HEK293 (cell line): Measurements from ENCODE around the gene LCMT1.

Experiments used
- CTCF ChIA-PET: fragments of 350-600 bp; formaldehyde crosslinking; extraction: SDS; loops from one replicate; lab custom pipeline; 2021; ENCODE audit warnings: antibody characterized with exemption; lab: Yijun Ruan, JAX
- POLR2A ChIA-PET: fragments of 300-600 bp; formaldehyde crosslinking; extraction: SDS; loops from one replicate; lab custom pipeline; 2020; ENCODE audit warnings: antibody characterized with exemption, inconsistent platforms; lab: Yijun Ruan, JAX
- H3K27ac ChIP-seq: fragments of 200-500 bp; sonication (Bioruptor generic); 2 replicates; pipeline ENCODE4 v1.5.1; 2014; ENCODE audit warnings: low read depth, low read length, control low read depth, inconsistent platforms; ENCODE audit errors: extremely low read depth
- H3K36me3 ChIP-seq, 2 experiments: fragments of 200-500 bp in 1 of 2; sonication (Bioruptor generic) in 1 of 2; 1 replicate in 1 of 2; 2 replicates in 1 of 2; pipeline ENCODE4 v1.5.1; 2014 to 2017; ENCODE audit warnings: inconsistent platforms in 2 of 2, low read length in 2 of 2; ENCODE audit not compliant: control insufficient read depth in 2 of 2, insufficient read depth in 1 of 2
- H3K4me1 ChIP-seq: fragments of 200-500 bp; sonication (Bioruptor generic); 2 replicates; pipeline ENCODE4 v1.5.1; 2014; ENCODE audit warnings: mild to moderate bottlenecking, low read length, inconsistent platforms; ENCODE audit not compliant: control insufficient read depth, insufficient read depth
- H3K4me3 ChIP-seq: 2 replicates; pipeline ENCODE4 v1.5.1; 2011; ENCODE audit warnings: low read depth, mild to moderate bottlenecking, control low read depth, low read length, moderate library complexity
- H3K9me3 ChIP-seq: fragments of 200-500 bp; sonication (Bioruptor generic); 2 replicates; pipeline ENCODE4 v1.5.1; 2014; ENCODE audit warnings: low read depth, low read length, inconsistent platforms; ENCODE audit not compliant: control insufficient read depth, insufficient read depth
- GLI2 ChIP-seq: fragments of 450-650 bp; formaldehyde crosslinking; IDR thresholded peaks from 2 replicates; pipeline ENCODE4; 2017; ENCODE audit warnings: missing biosample characterization, missing genetic modification characterization, low read depth, borderline replicate concordance
- KLF7 ChIP-seq: fragments of 450-650 bp; formaldehyde crosslinking; IDR thresholded peaks from 2 replicates; pipeline ENCODE4 v1.5.1; 2016; ENCODE audit warnings: missing biosample characterization, missing genetic modification characterization, borderline replicate concordance
- PRDM1 ChIP-seq: fragments of 450-650 bp; formaldehyde crosslinking; IDR thresholded peaks from 2 replicates; pipeline ENCODE4; 2016; ENCODE audit warnings: missing biosample characterization, missing genetic modification characterization
- SCRT2 ChIP-seq: fragments of 450-650 bp; formaldehyde crosslinking; IDR thresholded peaks from 2 replicates; pipeline ENCODE4 v1.5.1; 2016; ENCODE audit warnings: missing biosample characterization, missing genetic modification characterization
- ZBTB48 ChIP-seq: fragments of 450-650 bp; formaldehyde crosslinking; IDR thresholded peaks from 2 replicates; pipeline ENCODE4 v1.5.1; 2016; ENCODE audit warnings: missing biosample characterization, missing genetic modification characterization
- ZIC2 ChIP-seq: fragments of 450-650 bp; formaldehyde crosslinking; IDR thresholded peaks from 2 replicates; pipeline ENCODE4 v1.5.1; 2016; ENCODE audit warnings: missing biosample characterization, missing genetic modification characterization
- ZNF155 ChIP-seq: fragments of 450-650 bp; formaldehyde crosslinking; IDR thresholded peaks from 2 replicates; pipeline ENCODE4 v1.5.1; 2016; ENCODE audit warnings: missing biosample characterization, missing genetic modification characterization
- ZNF341 ChIP-seq: fragments of 450-650 bp; formaldehyde crosslinking; IDR thresholded peaks from 2 replicates; pipeline ENCODE4; 2016; ENCODE audit warnings: low read depth, missing biosample characterization, missing genetic modification characterization
- ZNF623 ChIP-seq: fragments of 450-650 bp; formaldehyde crosslinking; IDR thresholded peaks from 2 replicates; pipeline ENCODE4 v1.5.1; 2016; ENCODE audit warnings: missing biosample characterization, missing genetic modification characterization
- ZNF830 ChIP-seq: fragments of 450-650 bp; IDR thresholded peaks from 2 replicates; pipeline ENCODE4 v1.5.0; 2018; ENCODE audit warnings: missing biosample characterization, missing genetic modification characterization, low read depth, mild to moderate bottlenecking, moderate library complexity
- TF ChIP-seq, protein P1 (sequence below): fragments of 450-650 bp; formaldehyde crosslinking; IDR thresholded peaks from 2 replicates; pipeline ENCODE4 v1.5.1; 2016; ENCODE audit warnings: missing biosample characterization, missing genetic modification characterization
- TF ChIP-seq, protein P2 (sequence below): fragments of 450-650 bp; formaldehyde crosslinking; IDR thresholded peaks from 2 replicates; pipeline ENCODE4 v1.5.1; 2016; ENCODE audit warnings: missing biosample characterization, missing genetic modification characterization, borderline replicate concordance
- TF ChIP-seq, protein P3 (sequence below): fragments of 450-650 bp; formaldehyde crosslinking; IDR thresholded peaks from 2 replicates; pipeline ENCODE4 v1.5.1; 2016; ENCODE audit warnings: missing biosample characterization, missing genetic modification characterization
- TF ChIP-seq, protein P4 (sequence below): fragments of 450-650 bp; formaldehyde crosslinking; IDR thresholded peaks from 2 replicates; pipeline ENCODE4 v1.5.1; 2017; ENCODE audit warnings: missing biosample characterization, mild to moderate bottlenecking, missing genetic modification characterization, moderate library complexity
- TF ChIP-seq, protein P5 (sequence below): fragments of 450-650 bp; formaldehyde crosslinking; conservative IDR thresholded peaks from 2 replicates; pipeline ENCODE4 v1.5.1; 2016; ENCODE audit warnings: low read depth, missing biosample characterization, missing genetic modification characterization
- TF ChIP-seq, protein P6 (sequence below): fragments of 450-650 bp; formaldehyde crosslinking; IDR thresholded peaks from 2 replicates; pipeline ENCODE4; 2016; ENCODE audit warnings: missing biosample characterization, missing genetic modification characterization
- TF ChIP-seq, protein P7 (sequence below): fragments of 450-650 bp; formaldehyde crosslinking; optimal IDR thresholded peaks from 2 replicates; pipeline ENCODE3; 2016; ENCODE audit warnings: missing biosample characterization, mild to moderate bottlenecking, missing genetic modification characterization

LCMT1 gene

DNA sequence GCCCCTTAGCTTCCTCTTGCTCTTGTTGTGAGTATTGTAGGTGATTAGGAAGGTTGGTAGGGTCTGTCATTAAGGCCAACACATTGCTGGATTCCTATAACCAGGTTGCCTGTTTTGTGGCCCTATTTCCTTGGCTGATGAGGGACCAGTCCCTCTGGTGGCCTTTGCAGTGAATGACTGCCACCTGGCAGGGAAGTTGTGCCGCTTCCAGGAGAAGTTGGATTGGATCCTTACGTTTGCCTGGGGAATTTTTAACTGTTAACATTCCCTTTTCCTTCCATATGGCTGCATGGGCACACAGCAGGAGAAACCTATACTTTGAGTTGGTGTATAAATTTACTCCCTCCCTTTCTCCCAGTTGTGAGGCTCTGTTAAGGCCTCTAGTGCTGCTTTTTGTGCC lies 32.4 kb downstream of the LCMT1 start:
- TF ChIP-seq ZNF155, result no peak
- TF ChIP-seq, protein P1, sequence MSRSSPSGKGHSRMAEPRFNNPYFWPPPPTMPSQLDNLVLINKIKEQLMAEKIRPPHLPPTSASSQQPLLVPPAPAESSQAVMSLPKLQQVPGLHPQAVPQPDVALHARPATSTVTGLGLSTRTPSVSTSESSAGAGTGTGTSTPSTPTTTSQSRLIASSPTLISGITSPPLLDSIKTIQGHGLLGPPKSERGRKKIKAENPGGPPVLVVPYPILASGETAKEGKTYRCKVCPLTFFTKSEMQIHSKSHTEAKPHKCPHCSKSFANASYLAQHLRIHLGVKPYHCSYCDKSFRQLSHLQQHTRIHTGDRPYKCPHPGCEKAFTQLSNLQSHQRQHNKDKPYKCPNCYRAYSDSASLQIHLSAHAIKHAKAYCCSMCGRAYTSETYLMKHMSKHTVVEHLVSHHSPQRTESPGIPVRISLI (tag by site-specific recombination), result no peak
- no peak for TF ChIP-seq ZNF623
- TF ChIP-seq ZNF830, result no peak
- TF ChIP-seq GLI2, result no peak
- TF ChIP-seq, protein P2, sequence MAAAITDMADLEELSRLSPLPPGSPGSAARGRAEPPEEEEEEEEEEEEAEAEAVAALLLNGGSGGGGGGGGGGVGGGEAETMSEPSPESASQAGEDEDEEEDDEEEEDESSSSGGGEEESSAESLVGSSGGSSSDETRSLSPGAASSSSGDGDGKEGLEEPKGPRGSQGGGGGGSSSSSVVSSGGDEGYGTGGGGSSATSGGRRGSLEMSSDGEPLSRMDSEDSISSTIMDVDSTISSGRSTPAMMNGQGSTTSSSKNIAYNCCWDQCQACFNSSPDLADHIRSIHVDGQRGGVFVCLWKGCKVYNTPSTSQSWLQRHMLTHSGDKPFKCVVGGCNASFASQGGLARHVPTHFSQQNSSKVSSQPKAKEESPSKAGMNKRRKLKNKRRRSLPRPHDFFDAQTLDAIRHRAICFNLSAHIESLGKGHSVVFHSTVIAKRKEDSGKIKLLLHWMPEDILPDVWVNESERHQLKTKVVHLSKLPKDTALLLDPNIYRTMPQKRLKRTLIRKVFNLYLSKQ (tag by site-specific recombination), result no peak
- Histone ChIP-seq H3K9me3 (no peaks in the 10 kb centered on the region), H3K36me3 (peaks cover 0 to 71% of the 10 kb centered on the region in 2 experiments; a peak in 2 of 3 replicates), H3K27ac (no peak overlapping the region), H3K4me1 (no peaks in the 10 kb centered on the region), H3K4me3 (no peak overlapping the region)
- CTCF ChIA-PET, result interaction anchor here (0.9 kb wide), 1 partner anchor 82 kb away, joined by 6 read pairs; no protein-coding TSS in a partner anchor
- POLR2A ChIA-PET, result no interaction called here

DNA sequence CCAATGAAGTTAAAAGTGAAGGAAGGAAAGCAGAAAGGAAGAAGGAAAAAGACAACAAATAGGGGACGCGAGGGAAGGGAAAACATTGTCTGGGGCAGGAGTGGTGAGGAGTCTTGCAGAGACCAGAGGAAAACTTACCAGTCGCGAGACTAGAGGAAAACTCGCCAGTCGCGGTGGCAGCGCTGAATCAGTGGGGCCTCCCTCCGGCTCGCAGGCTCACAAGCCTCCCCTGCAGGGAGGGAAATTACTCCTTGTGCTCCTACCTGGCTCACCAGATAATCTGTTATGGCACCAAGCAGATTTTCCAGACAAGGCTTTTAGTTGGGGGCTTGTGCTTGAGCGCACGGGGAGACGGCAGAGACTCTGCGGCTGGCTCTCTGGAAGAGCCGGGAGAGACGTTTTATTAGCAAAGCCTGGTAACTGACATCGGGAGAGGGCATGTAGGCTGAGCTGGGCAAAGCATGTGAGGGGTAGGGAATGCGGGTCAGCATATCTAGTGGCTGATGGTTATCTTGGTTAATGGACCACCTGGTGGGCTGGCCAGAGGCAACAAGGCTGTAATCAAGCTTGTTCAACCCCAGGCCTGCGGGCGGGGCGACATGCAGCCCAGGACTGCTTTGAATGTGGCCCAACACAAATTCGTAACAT lies 37.1 kb downstream of the LCMT1 start:
- H3K4me3 ChIP-seq, result no peak overlapping the region
- POLR2A ChIA-PET, result no interaction called here
- no peak overlapping the region for H3K27ac ChIP-seq
- CTCF ChIA-PET, result no interaction called here
- no peaks in the 10 kb centered on the region for H3K9me3 ChIP-seq
- no peaks in the 10 kb centered on the region for H3K4me1 ChIP-seq
- H3K36me3 ChIP-seq, result peaks cover 0 to 45% of the 10 kb centered on the region in 2 experiments; a peak in 1 of 3 replicates
- no peak for TF ChIP-seq SCRT2 (tag by site-specific recombination)
- TF ChIP-seq, protein P3, sequence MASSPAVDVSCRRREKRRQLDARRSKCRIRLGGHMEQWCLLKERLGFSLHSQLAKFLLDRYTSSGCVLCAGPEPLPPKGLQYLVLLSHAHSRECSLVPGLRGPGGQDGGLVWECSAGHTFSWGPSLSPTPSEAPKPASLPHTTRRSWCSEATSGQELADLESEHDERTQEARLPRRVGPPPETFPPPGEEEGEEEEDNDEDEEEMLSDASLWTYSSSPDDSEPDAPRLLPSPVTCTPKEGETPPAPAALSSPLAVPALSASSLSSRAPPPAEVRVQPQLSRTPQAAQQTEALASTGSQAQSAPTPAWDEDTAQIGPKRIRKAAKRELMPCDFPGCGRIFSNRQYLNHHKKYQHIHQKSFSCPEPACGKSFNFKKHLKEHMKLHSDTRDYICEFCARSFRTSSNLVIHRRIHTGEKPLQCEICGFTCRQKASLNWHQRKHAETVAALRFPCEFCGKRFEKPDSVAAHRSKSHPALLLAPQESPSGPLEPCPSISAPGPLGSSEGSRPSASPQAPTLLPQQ (tag by site-specific recombination), result no peak
- peak; percentile 77 for TF ChIP-seq ZIC2
- TF ChIP-seq PRDM1 (tag by site-specific recombination), result peak; percentile 60
- TF ChIP-seq, protein P4, sequence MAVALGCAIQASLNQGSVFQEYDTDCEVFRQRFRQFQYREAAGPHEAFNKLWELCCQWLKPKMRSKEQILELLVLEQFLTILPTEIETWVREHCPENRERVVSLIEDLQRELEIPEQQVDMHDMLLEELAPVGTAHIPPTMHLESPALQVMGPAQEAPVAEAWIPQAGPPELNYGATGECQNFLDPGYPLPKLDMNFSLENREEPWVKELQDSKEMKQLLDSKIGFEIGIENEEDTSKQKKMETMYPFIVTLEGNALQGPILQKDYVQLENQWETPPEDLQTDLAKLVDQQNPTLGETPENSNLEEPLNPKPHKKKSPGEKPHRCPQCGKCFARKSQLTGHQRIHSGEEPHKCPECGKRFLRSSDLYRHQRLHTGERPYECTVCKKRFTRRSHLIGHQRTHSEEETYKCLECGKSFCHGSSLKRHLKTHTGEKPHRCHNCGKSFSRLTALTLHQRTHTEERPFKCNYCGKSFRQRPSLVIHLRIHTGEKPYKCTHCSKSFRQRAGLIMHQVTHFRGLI, result no peak
- TF ChIP-seq, protein P5, sequence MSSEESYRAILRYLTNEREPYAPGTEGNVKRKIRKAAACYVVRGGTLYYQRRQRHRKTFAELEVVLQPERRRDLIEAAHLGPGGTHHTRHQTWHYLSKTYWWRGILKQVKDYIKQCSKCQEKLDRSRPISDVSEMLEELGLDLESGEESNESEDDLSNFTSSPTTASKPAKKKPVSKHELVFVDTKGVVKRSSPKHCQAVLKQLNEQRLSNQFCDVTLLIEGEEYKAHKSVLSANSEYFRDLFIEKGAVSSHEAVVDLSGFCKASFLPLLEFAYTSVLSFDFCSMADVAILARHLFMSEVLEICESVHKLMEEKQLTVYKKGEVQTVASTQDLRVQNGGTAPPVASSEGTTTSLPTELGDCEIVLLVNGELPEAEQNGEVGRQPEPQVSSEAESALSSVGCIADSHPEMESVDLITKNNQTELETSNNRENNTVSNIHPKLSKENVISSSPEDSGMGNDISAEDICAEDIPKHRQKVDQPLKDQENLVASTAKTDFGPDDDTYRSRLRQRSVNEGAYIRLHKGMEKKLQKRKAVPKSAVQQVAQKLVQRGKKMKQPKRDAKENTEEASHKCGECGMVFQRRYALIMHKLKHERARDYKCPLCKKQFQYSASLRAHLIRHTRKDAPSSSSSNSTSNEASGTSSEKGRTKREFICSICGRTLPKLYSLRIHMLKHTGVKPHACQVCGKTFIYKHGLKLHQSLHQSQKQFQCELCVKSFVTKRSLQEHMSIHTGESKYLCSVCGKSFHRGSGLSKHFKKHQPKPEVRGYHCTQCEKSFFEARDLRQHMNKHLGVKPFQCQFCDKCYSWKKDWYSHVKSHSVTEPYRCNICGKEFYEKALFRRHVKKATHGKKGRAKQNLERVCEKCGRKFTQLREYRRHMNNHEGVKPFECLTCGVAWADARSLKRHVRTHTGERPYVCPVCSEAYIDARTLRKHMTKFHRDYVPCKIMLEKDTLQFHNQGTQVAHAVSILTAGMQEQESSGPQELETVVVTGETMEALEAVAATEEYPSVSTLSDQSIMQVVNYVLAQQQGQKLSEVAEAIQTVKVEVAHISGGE (tag by site-specific recombination), result no peak
- no peak for TF ChIP-seq KLF7
- TF ChIP-seq, protein P6, sequence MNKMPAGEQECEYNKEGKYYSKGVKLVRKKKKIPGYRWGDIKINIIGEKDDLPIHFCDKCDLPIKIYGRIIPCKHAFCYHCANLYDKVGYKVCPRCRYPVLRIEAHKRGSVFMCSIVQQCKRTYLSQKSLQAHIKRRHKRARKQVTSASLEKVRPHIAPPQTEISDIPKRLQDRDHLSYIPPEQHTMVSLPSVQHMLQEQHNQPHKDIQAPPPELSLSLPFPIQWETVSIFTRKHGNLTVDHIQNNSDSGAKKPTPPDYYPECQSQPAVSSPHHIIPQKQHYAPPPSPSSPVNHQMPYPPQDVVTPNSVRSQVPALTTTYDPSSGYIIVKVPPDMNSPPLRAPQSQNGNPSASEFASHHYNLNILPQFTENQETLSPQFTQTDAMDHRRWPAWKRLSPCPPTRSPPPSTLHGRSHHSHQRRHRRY, result no peak
- TF ChIP-seq, protein P7, sequence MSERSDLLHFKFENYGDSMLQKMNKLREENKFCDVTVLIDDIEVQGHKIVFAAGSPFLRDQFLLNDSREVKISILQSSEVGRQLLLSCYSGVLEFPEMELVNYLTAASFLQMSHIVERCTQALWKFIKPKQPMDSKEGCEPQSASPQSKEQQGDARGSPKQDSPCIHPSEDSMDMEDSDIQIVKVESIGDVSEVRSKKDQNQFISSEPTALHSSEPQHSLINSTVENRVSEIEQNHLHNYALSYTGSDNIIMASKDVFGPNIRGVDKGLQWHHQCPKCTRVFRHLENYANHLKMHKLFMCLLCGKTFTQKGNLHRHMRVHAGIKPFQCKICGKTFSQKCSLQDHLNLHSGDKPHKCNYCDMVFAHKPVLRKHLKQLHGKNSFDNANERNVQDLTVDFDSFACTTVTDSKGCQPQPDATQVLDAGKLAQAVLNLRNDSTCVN, result no peak
- TF ChIP-seq ZBTB48 (tag by site-specific recombination), result no peak
- TF ChIP-seq ZNF341 (tag by site-specific recombination), result peak; percentile 68
